Adrenal gland (tissue), 5 donors: ENCODE data around the gene GATA6.

ENCODE experiments used
- POLR2A ChIP-seq, 2 donors: fragments of 450-650 bp; IDR thresholded peaks; one replicate each; pipeline ENCODE4 v1.6.1; 2017; ENCODE audit warnings: antibody characterized with exemption in 2 of 2, mild to moderate bottlenecking in 2 of 2, moderate library complexity in 1 of 2
- TF ChIP-seq, protein P1 (sequence below), 6 experiments: fragments of 450-650 bp in 4 of 6; fragments of 200-600 bp in 2 of 6; sonication (generic) in 1 of 6; IDR thresholded peaks; 1 replicate in 5 of 6; 2 replicates in 1 of 6; pipeline versions ENCODE4 v1.5.1 to v1.8.0; 2016 to 2021; ENCODE audit warnings: antibody characterized with exemption in 6 of 6, mild to moderate bottlenecking in 2 of 6, moderate library complexity in 1 of 6
- donor health status: DM: no; HTN: no; CAD: no.

DNA sequence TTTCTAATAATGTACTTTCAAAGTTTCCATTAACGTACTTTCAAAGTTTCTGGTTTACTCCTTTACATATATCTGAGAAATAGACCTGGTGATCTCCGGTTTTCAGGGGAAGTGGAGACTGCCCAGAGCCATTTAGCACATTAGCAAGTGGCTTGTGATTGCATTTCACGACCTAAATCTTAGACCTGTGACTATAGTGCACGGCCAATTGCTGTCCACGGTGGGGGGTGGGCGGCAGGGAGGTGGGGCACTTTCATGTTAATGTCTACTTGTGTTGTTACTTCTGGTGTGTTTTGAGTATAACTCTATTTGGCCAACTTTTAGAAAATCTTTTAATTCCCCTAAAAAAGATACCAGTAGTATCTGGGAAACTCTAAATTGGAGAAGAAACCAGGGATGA is 11.3 kb downstream of the GATA6 start:
- no peak for TF ChIP-seq POLR2A (IDR thresholded peaks at IDR 0.05)
- TF ChIP-seq, protein P1, sequence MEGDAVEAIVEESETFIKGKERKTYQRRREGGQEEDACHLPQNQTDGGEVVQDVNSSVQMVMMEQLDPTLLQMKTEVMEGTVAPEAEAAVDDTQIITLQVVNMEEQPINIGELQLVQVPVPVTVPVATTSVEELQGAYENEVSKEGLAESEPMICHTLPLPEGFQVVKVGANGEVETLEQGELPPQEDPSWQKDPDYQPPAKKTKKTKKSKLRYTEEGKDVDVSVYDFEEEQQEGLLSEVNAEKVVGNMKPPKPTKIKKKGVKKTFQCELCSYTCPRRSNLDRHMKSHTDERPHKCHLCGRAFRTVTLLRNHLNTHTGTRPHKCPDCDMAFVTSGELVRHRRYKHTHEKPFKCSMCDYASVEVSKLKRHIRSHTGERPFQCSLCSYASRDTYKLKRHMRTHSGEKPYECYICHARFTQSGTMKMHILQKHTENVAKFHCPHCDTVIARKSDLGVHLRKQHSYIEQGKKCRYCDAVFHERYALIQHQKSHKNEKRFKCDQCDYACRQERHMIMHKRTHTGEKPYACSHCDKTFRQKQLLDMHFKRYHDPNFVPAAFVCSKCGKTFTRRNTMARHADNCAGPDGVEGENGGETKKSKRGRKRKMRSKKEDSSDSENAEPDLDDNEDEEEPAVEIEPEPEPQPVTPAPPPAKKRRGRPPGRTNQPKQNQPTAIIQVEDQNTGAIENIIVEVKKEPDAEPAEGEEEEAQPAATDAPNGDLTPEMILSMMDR (IDR thresholded peaks at IDR 0.05), result no peak
